Stimulated activated CD8-positive, alpha-beta memory T cell treated with anti-CD3 and anti-CD28 coated beads, Interleukin-12 subunit alpha, Interleukin-12 subunit beta, amount 100 ng/mL, for 24 hours (primary cell): ENCODE measurements around the gene OR2A7.
"Not testable (repeated sequence)": the region's sequence is repeated elsewhere in the genome, so short reads cannot be mapped to it uniquely, and the experiment has no call there.

Source experiments
- DNase-seq: peaks from one replicate; pipeline ENCODE4 v3.0.0-alpha.2; 2020; ENCODE audit errors: extremely low read depth

OR2A7 gene, protein sequence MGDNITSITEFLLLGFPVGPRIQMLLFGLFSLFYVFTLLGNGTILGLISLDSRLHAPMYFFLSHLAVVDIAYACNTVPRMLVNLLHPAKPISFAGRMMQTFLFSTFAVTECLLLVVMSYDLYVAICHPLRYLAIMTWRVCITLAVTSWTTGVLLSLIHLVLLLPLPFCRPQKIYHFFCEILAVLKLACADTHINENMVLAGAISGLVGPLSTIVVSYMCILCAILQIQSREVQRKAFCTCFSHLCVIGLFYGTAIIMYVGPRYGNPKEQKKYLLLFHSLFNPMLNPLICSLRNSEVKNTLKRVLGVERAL

DNA sequence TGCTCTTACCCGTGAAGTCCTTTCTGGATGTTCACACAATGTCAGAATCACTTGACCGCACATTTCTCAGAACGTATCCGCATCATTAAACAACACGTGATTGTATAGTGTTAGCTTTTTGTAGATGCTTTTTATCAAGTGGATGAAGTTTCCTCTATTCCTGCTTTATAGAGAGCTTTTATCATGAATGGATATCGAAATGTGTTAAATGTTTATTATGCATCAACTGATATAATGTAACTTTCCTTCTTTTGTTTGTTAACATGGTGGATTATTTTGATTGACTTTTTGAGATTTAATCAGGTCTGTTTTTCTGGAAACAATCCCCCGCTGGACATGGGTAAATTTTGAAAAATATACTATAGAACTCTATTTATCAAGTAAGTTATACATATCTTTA lies at the start of gene OR2A7:
OR2A7 (minus strand) TSS at position 101 of the 400 bp plus-strand sequence. CDS start 5,164 bp downstream, outside the sequence.
- DNase-seq: not testable (repeated sequence)

DNA sequence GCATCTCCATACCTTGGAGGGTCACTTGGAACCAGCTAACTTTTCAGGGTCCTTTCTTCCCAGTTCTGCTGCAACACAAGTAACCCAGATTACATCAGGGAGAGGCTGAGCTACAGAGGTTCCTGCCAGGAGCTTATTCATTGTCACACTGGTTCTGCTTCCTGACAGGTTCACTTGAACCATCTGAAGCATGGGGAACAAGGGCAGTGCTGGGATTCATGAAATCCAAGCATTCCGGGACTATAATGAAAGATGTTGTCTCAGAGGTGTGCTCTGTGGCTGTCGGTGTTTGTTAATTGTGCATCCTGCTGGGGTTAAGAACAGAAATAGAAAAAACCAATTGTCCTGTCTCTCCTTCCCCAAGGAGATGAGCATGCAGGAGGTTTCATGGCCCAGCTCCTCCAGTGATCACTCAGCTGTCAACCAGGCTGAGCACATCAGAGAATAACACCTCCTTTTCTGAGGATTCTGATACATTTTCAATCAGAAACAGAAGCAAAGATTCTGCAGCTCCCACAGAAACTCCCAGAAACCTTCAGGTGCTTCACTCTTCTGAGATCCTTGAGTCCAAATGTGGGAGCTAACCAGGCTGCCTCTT lies 47.4 kb upstream of the OR2A7 start, which contains the start of gene OR2A1:
OR2A1 (plus strand) TSS at position 548 of the 598 bp plus-strand sequence. CDS start 5,706 bp downstream, outside the sequence.
- DNase-seq: not testable (repeated sequence)

DNA sequence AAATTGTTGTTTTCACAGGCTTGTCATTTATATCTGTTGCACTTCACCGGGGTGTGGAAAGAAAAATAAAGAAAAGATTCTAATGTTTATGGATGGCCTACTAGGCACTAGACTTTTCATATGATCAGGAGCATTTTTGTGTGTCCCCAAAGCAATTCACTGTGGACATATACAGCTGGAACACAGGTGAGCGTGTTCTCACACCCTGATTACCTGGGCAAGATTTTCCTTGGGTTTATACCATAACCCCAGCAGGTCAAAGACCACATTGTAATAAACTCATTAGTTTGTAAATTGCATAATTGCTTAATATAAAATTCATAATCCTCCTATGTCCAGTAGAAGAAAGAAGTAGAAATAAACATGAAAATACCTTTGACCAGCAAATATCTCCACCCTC lies 46.6 kb upstream of the OR2A7 start:
- DNase-seq: not testable (repeated sequence)

DNA sequence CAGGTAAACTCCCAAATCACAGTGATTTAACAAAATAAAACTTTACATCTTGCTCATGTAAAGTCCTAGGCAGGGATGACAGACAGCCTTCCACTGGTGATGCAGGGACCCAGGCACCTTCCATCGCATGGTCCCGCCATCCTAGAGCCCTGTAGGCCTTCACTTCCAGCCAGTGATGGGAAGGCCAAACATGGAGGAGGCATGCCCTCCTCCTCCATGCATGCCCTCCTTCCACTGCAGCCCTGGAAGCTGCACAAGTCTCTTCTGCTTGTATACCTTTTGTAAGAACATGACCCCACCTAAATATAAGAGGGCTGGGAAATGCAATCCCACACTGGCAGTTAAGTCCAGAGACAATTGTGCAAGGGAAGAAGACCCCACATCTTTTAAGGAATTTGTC lies 45.1 kb upstream of the OR2A7 start:
- not testable (repeated sequence) for DNase-seq

DNA sequence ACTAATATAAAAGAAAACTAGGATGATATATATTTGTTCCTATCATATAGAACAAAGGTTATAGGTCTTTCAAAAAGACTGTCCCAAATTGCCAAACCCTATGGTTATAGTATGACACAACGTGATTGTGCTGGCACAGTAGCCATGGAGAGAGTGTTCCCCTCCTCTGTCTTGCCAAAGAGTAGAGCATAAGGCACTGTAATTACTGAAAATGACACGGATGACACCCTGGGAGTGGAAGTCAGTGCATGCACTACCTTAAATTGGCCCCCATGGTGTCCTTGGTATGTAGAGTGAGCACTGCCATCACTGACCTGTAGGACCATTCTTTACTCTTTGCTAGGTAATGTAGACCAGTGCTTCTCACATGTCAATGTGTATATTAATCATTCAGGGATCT lies 40.6 kb upstream of the OR2A7 start:
- DNase-seq: not testable (repeated sequence)

DNA sequence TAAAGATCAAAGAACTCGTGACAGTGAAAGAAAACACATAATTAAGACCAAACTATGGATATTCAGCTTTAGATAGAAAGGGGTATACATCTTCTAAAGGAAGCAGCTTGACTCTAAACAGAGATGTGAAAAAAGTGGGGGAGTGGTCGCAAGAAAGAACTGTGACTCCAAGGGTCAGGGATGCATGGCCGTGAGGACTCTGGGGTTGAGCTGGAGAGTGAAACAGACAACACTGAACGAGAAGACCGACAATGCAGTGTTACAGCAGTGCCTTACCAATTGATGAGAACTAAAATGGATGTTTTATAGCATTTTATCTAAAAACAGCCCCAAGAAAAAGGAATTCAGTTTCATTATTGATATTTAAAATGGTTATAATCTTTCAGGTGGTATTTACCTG lies 39.0 kb upstream of the OR2A7 start:
- not testable (repeated sequence) for DNase-seq

DNA sequence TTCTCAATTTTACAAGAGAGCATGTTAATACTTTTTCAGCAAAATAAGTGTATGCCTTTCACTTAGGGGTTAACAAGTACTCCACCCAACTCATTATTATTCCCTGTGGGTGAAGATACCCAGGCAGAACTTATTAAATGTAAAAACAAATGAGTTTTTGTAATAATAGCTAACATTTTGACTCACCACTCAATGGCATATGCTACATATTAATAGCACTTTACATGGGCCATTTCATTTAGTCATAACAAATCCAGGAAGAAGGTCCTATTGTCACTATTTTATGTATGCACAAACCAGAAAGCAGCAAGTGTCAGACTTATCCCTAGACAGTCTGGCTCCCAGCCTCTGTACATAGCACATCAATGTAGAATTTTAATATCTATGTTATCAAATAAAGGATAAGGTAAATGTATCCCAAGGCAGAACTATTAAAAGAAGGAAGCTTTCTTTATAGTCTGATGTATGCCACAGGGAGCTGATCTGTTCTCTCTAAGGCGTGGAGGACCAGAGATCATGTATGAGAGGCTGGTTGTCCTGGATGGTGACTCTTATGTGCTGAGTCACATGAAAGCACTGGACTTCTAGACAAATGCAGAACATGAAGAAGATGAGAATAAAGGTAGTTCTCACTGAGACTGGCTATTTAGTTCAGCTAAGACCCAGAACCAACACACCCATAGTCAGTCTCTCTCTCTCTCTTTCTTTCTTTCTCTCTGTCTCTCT lies 38.1 kb upstream of the OR2A7 start:
- DNase-seq: not testable (repeated sequence)

DNA sequence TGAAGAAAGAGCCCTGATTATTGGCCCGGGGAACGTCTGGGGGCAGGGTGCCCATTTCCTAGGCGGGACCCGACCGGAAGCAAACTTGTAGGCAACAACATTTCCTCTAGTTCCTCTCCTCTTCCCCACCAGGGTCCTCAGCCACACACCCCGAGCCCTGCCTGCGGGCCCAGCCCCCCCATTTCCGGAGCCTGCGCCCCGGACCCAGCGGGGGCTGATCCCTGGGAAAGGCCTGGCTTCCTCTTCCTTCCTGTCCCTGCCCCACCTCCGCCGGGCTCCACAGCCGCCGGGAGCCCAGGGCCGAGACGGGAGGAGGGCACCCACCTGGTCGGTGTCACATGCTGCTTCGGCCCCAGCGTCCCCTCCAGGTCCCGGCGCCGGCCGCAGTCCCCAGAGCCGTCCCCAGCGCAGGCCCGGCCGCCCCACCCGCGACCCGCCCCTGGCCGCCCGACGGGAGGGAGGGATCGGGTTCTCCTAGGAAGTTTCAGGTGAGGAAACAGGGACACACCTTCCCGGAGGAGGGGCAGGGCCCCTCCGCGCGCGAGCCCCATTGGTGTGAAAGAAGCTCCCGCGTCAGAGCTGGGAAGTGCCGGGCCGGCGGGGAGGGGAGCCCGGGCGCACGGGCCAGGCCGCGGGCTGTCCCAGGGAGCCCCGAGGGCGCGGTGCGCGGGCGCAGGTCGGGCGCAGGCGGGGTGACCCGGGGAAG lies 29.4 kb upstream of the OR2A7 start:
- DNase-seq: not testable (repeated sequence)

DNA sequence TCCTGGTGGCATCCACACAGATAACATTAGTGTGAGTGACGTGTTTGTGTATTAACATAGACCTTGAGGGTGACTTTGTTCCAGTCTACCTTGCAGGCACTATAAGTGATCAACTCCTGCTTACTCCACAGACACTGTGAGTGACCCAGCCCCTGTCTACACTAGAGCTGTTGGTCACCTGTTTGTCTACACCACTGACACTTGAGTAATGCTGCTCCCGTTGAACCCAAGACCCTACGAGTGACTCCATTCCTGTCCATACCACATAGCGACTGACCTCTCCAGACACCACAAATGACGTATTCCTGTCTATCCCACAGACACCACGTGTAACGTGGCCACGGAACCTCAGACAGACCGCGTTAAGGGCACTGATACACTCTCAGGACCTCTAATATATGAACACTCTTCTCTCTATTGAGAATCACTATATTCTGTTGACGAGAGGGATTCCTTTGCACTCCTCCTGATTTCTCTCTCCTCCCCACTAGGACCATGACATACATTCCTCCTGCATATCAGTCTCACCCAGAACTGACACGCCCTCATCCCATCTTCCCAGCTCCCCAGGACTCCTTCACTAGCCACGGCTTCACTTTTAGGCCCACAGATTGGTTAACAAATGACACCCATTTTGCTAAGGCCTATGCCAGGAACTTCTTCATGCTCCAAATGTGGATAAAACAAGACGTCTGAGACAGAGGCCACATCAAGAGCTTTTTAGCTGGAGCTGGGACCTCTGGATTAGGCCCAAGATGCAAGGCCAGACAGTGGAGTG lies 28.0 kb upstream of the OR2A7 start:
- DNase-seq: not testable (repeated sequence)

DNA sequence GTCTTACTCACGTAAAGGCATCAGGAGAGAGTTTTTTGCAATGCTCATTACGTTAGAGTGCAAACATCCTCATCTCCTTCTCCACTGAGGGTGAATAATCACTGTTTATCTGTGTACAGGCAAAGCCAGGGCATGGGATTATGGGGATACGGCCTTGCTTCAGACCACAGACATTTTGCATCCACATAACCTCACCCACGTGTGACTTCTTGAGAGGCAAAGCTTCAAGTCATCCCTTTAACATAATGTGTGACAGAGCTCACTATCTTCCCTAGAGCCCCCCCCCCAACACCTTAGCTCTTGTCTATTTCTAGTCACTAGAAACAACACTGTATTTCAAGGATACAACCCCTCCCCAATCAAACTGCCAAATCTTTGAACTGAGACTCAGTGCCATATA lies 27.0 kb upstream of the OR2A7 start:
- DNase-seq: not testable (repeated sequence)

DNA sequence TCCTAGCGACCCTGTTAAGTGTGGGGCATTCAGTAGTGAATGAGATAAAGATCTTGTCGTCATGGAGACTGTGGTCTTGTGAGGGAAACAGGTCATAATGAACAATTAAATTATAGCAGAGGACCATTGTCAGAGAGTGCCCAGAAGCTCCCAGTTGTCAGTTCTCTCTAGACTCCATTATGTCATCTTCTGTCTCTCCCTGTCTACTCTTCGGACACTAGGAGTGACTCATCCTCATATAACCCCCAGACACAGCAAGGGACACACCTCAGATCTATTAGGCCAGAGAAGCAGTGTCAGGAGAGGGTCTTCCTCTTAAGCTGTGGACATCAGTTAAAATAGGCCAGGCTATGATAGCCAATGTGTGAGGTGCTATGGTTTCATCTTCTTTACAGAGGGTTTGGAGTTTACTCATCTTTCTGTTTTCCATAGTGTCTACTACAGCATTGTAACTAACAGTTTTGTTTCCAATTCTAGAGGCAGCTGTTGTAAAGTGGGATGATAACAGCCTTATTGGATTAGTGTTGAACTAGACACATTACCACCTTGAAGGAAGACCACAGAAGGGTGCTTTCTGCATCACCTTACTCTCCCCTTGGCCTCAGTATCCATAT lies 22.7 kb upstream of the OR2A7 start:
- DNase-seq: not testable (repeated sequence)

DNA sequence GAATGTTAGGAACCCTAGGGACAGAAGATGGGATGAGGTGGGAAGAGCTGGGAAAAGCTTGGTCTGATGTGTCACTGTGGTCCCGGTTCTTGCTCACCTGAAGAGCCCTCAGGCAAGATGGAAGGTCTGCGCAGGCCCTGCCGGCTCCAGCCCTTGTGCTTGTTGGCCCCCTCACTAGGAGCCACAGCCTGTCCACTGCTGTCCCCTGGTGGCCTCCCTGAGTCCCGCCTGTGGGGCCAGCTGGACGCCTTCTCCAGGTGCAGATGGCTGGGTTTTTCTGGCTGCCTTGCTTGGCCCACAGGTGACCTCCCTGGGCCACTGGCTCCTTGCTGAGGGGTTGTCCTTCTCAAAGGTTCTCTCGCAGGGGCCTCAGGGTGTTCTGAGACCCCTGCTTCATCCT lies 19.1 kb upstream of the OR2A7 start:
- DNase-seq: not testable (repeated sequence)

DNA sequence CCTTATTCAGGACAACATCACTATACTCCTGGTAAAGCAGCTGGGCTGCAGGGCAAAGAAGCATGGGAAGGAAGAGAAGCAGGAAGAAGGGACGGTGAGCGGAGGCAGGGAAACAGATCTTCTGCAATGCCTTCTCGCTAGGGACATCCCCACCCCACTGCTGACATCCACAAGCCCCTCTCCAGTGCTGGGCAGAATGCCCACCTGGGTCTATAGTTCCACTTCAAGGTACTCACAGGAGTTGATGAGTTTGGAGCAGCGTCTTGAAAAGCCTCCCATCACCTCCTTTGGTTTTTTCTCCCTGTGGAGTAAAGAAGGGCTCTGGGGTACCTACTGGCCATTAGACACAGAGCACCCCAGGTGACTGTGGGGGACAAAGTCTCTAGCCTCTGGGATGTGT lies 17.9 kb upstream of the OR2A7 start:
- DNase-seq: not testable (repeated sequence)

DNA sequence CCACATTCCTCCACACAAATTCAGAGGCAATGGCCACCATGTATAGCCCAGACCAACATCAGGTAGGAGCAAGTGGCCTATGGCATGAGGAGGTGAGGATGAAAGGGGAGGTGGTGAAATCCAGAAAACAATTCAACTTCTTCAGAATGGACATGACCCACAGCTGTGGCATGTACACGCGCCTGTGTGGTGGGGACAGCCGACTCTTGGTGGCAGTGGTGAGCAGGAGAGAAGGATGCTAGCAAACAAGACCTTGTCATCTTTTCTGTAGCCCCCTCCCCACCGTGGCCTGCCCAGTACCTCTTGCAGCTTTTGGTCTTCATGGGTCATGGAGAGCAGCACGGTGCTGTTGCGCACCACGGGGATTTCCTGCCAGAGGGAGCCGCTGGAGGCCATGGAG lies 17.4 kb upstream of the OR2A7 start:
- DNase-seq: not testable (repeated sequence)

DNA sequence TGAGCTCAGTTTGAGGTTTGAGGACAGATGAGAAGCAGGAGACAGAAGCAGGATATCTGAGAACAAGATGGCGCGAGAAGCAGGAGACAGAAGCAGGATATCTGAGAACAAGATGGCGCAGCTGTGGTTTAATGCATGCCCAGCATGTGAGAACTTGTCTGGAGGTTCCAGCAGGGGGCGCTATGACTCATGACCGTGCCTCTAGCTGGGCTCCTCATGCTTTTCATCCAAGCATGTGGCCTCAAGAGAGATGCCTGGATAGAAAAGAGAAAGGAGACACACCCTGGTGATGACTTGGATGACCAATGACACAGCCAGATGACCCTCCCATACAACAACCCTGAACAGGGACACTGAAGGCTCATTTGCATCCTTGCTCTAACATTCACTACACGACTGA lies 15.4 kb upstream of the OR2A7 start:
- not testable (repeated sequence) for DNase-seq

DNA sequence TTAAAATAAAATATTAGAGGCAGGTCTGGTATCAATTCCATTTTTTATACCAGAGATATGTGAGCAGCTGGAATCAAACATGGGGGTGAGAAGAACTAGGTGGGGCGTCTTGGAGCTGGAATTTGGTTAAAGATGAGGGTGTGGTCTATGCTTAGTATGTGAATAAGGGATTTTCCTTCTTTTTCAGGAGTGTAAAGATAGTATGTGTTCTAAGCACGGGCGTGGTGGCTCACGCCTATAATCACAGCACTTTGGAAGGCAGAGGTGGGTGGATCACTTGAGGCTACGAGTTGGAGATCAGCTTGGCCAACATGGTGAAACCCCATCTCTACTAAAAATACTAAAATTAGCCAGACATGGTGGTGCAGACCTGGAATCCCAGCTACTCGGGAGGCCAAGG lies 10.7 kb upstream of the OR2A7 start:
- not testable (repeated sequence) for DNase-seq

DNA sequence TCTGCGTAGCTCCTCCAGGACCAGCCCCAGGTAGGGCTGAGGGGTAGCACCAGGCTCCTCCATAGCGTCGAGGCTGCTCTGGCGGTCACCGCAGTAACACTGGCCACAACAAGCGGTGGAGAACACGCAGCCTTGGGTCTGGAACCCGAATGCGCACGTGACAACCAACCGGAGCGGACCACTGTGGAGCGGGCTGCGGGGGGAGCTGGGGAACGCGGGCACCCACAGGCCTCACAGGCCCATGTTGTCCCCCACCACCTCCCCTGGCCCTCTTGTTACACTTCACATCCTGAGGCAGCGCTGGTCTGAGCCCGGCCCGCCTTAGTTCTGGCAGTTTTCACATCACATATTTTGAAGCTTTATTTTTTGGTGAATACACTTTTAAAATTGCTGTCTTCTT lies 4.6 kb upstream of the OR2A7 start, which contains the start of gene CTAGE8:
CTAGE8 (minus strand) TSS at position 101 of the 400 bp plus-strand sequence; CDS start at position 63, 38 bp downstream.
- DNase-seq: not testable (repeated sequence)

DNA sequence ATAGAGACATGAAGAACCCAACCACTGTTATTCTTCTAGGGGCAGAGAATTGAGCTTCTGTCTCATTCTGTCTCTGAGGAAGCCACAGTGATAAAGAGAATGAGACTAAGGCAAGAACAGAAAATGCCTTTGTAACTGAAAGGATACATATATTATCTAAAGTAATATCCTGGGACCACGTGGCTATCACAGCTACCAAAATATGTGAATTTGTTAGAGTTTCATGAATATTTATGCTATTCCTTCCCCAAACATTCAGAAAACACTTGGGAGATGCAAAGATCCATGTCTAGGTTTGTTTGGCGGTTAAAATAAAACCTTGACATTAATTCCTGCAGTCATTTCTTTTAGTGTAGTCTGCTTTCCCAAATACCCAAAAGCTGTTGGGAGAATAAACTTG lies 2.5 kb downstream of the OR2A7 start:
- not testable (repeated sequence) for DNase-seq

DNA sequence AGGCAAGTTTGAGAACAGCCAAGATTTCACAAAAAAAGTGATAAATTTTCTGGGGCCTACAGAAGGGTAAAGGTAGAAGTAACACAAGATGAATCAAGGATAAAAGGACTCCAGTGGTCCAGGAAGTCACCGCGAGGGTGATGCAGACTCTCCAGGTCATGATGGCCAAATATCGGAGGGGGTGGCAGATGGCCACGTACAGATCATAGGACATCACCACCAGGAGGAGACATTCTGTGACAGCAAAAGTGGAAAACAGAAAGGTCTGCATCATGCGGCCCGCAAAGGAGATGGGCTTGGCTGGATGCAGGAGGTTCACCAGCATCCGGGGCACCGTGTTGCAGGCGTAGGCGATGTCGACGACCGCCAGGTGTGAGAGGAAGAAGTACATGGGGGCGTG lies 5.5 kb downstream of the OR2A7 start:
- not testable (repeated sequence) for DNase-seq

DNA sequence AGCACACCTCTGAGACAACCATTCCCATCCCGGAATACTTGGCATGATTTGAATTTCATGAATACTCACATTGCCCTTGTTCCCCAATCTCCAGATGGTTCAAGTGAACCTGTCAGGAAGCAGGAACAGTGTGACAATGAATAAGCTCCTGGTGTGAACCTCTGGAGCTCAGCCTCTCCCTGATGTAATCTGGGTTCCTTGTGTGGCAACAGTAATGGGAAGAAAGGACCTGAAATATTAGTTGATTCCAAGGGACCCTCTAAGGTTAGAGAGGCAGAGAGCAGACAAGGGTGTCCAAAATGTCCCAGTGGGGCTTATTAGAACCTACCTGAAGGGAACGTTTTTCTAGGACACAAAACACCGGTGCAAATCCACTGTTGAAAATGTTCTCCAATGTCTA lies 8.5 kb downstream of the OR2A7 start:
- no peak for DNase-seq
